ENCODE measurements around the gene CD9.

Gene CD9

GRCh38 chr12:6238875-6239274, 38.7 kb downstream of the CD9 start:
- H3K4me3 ChIP-seq (ENCODE audit: low read depth, low read length) = no peak overlapping the region
- no peaks in the 10 kb centered on the region for H3K4me1 ChIP-seq (ENCODE audit: control insufficient read depth, insufficient read depth, low read length)
- no peaks in the 10 kb centered on the region for H3K27me3 ChIP-seq (ENCODE audit: control insufficient read depth, insufficient read depth, low read length)
- no peak overlapping the region for H3K9ac ChIP-seq (ENCODE audit: low read depth, low read length)
- peaks cover 28% of the 10 kb centered on the region for H3K36me3 ChIP-seq (ENCODE audit: control insufficient read depth, insufficient read depth, low read length)
- no peaks in the 10 kb centered on the region for H3K9me3 ChIP-seq (ENCODE audit: control insufficient read depth, insufficient read depth, low read length)

GRCh38 chr12:6241495-6241894, 41.3 kb downstream of the CD9 start:
- no peak overlapping the region for H3K4me3 ChIP-seq (ENCODE audit: low read depth, low read length)
- no peaks in the 10 kb centered on the region for H3K27me3 ChIP-seq (ENCODE audit: control insufficient read depth, insufficient read depth, low read length)
- H3K4me1 ChIP-seq (ENCODE audit: control insufficient read depth, insufficient read depth, low read length) = no peaks in the 10 kb centered on the region
- peaks cover 12% of the 10 kb centered on the region for H3K36me3 ChIP-seq (ENCODE audit: control insufficient read depth, insufficient read depth, low read length)
- H3K9ac ChIP-seq (ENCODE audit: low read depth, low read length) = no peak overlapping the region
- peaks cover 5% of the 10 kb centered on the region for H3K9me3 ChIP-seq (ENCODE audit: control insufficient read depth, insufficient read depth, low read length)

- Histone ChIP-seq H3K36me3 (ENCODE audit: control insufficient read depth, insufficient read depth, low read length) (peaks cover 2% of the 10 kb centered on the region), H3K9me3 (ENCODE audit: control insufficient read depth, insufficient read depth, low read length) (no peaks in the 10 kb centered on the region), H3K27me3 (ENCODE audit: control insufficient read depth, insufficient read depth, low read length) (no peaks in the 10 kb centered on the region), H3K4me3 (ENCODE audit: low read depth, low read length) (no peak overlapping the region), H3K4me1 (ENCODE audit: control insufficient read depth, insufficient read depth, low read length) (no peaks in the 10 kb centered on the region), H3K9ac (ENCODE audit: low read depth, low read length) (no peak overlapping the region)
Observed at GRCh38 chr12:6249580-6249979, 49.4 kb downstream of the CD9 start.

GRCh38 chr12:6250343-6250742, 50.1 kb downstream of the CD9 start:
- no peaks in the 10 kb centered on the region for H3K27me3 ChIP-seq (ENCODE audit: control insufficient read depth, insufficient read depth, low read length)
- no peaks in the 10 kb centered on the region for H3K9me3 ChIP-seq (ENCODE audit: control insufficient read depth, insufficient read depth, low read length)
- H3K36me3 ChIP-seq (ENCODE audit: control insufficient read depth, insufficient read depth, low read length) = no peaks in the 10 kb centered on the region
- no peak overlapping the region for H3K4me3 ChIP-seq (ENCODE audit: low read depth, low read length)
- no peaks in the 10 kb centered on the region for H3K4me1 ChIP-seq (ENCODE audit: control insufficient read depth, insufficient read depth, low read length)
- no peak overlapping the region for H3K9ac ChIP-seq (ENCODE audit: low read depth, low read length)

- Histone ChIP-seq H3K9ac (ENCODE audit: low read depth, low read length) (no peak overlapping the region), H3K9me3 (ENCODE audit: control insufficient read depth, insufficient read depth, low read length) (no peaks in the 10 kb centered on the region), H3K4me3 (ENCODE audit: low read depth, low read length) (no peak overlapping the region), H3K27me3 (ENCODE audit: control insufficient read depth, insufficient read depth, low read length) (no peaks in the 10 kb centered on the region), H3K36me3 (ENCODE audit: control insufficient read depth, insufficient read depth, low read length) (no peaks in the 10 kb centered on the region), H3K4me1 (ENCODE audit: control insufficient read depth, insufficient read depth, low read length) (no peaks in the 10 kb centered on the region)
Observed at GRCh38 chr12:6253278-6253677, 53.1 kb downstream of the CD9 start.

GRCh38 chr12:6254491-6254890, 54.3 kb downstream of the CD9 start:
- no peak overlapping the region for H3K4me3 ChIP-seq (ENCODE audit: low read depth, low read length)
- H3K27me3 ChIP-seq (ENCODE audit: control insufficient read depth, insufficient read depth, low read length) = no peaks in the 10 kb centered on the region
- no peaks in the 10 kb centered on the region for H3K36me3 ChIP-seq (ENCODE audit: control insufficient read depth, insufficient read depth, low read length)
- H3K9ac ChIP-seq (ENCODE audit: low read depth, low read length) = no peak overlapping the region
- no peaks in the 10 kb centered on the region for H3K4me1 ChIP-seq (ENCODE audit: control insufficient read depth, insufficient read depth, low read length)
- H3K9me3 ChIP-seq (ENCODE audit: control insufficient read depth, insufficient read depth, low read length) = no peaks in the 10 kb centered on the region

- Histone ChIP-seq H3K27me3 (ENCODE audit: control insufficient read depth, insufficient read depth, low read length) (no peaks in the 10 kb centered on the region), H3K9me3 (ENCODE audit: control insufficient read depth, insufficient read depth, low read length) (no peaks in the 10 kb centered on the region), H3K9ac (ENCODE audit: low read depth, low read length) (no peak overlapping the region), H3K36me3 (ENCODE audit: control insufficient read depth, insufficient read depth, low read length) (no peaks in the 10 kb centered on the region), H3K4me3 (ENCODE audit: low read depth, low read length) (no peak overlapping the region), H3K4me1 (ENCODE audit: control insufficient read depth, insufficient read depth, low read length) (no peaks in the 10 kb centered on the region)
Observed at GRCh38 chr12:6257007-6257406, 56.8 kb downstream of the CD9 start.

- no peaks in the 10 kb centered on the region for H3K27me3 ChIP-seq (ENCODE audit: control insufficient read depth, insufficient read depth, low read length)
- H3K9ac ChIP-seq (ENCODE audit: low read depth, low read length) = no peak overlapping the region
- no peaks in the 10 kb centered on the region for H3K36me3 ChIP-seq (ENCODE audit: control insufficient read depth, insufficient read depth, low read length)
- no peaks in the 10 kb centered on the region for H3K9me3 ChIP-seq (ENCODE audit: control insufficient read depth, insufficient read depth, low read length)
- no peak overlapping the region for H3K4me3 ChIP-seq (ENCODE audit: low read depth, low read length)
- peaks cover 5% of the 10 kb centered on the region for H3K4me1 ChIP-seq (ENCODE audit: control insufficient read depth, insufficient read depth, low read length)
Observed at GRCh38 chr12:6262211-6262610, 62.0 kb downstream of the CD9 start.

- no peak overlapping the region for H3K4me3 ChIP-seq (ENCODE audit: low read depth, low read length)
- H3K36me3 ChIP-seq (ENCODE audit: control insufficient read depth, insufficient read depth, low read length) = no peaks in the 10 kb centered on the region
- peaks cover 5% of the 10 kb centered on the region for H3K4me1 ChIP-seq (ENCODE audit: control insufficient read depth, insufficient read depth, low read length)
- H3K9me3 ChIP-seq (ENCODE audit: control insufficient read depth, insufficient read depth, low read length) = no peaks in the 10 kb centered on the region
- H3K27me3 ChIP-seq (ENCODE audit: control insufficient read depth, insufficient read depth, low read length) = no peaks in the 10 kb centered on the region
- H3K9ac ChIP-seq (ENCODE audit: low read depth, low read length) = no peak overlapping the region
Observed at GRCh38 chr12:6262623-6263022, 62.4 kb downstream of the CD9 start.

- no peaks in the 10 kb centered on the region for H3K27me3 ChIP-seq (ENCODE audit: control insufficient read depth, insufficient read depth, low read length)
- no peaks in the 10 kb centered on the region for H3K9me3 ChIP-seq (ENCODE audit: control insufficient read depth, insufficient read depth, low read length)
- no peak overlapping the region for H3K9ac ChIP-seq (ENCODE audit: low read depth, low read length)
- H3K4me3 ChIP-seq (ENCODE audit: low read depth, low read length) = no peak overlapping the region
- H3K36me3 ChIP-seq (ENCODE audit: control insufficient read depth, insufficient read depth, low read length) = no peaks in the 10 kb centered on the region
- H3K4me1 ChIP-seq (ENCODE audit: control insufficient read depth, insufficient read depth, low read length) = peaks cover 11% of the 10 kb centered on the region
Observed at GRCh38 chr12:6263931-6264330, 63.7 kb downstream of the CD9 start.

GRCh38 chr12:6264402-6265037, 64.3 kb downstream of the CD9 start:
- no peaks in the 10 kb centered on the region for H3K27me3 ChIP-seq (ENCODE audit: control insufficient read depth, insufficient read depth, low read length)
- no peak overlapping the region for H3K4me3 ChIP-seq (ENCODE audit: low read depth, low read length)
- no peaks in the 10 kb centered on the region for H3K9me3 ChIP-seq (ENCODE audit: control insufficient read depth, insufficient read depth, low read length)
- H3K4me1 ChIP-seq (ENCODE audit: control insufficient read depth, insufficient read depth, low read length) = peaks cover 12% of the 10 kb centered on the region
- no peaks in the 10 kb centered on the region for H3K36me3 ChIP-seq (ENCODE audit: control insufficient read depth, insufficient read depth, low read length)
- peak overlapping the region; percentile 37 for H3K9ac ChIP-seq (ENCODE audit: low read depth, low read length)

- peaks cover 12% of the 10 kb centered on the region for H3K4me1 ChIP-seq (ENCODE audit: control insufficient read depth, insufficient read depth, low read length)
- no peaks in the 10 kb centered on the region for H3K27me3 ChIP-seq (ENCODE audit: control insufficient read depth, insufficient read depth, low read length)
- H3K9ac ChIP-seq (ENCODE audit: low read depth, low read length) = no peak overlapping the region
- H3K4me3 ChIP-seq (ENCODE audit: low read depth, low read length) = no peak overlapping the region
- H3K36me3 ChIP-seq (ENCODE audit: control insufficient read depth, insufficient read depth, low read length) = no peaks in the 10 kb centered on the region
- no peaks in the 10 kb centered on the region for H3K9me3 ChIP-seq (ENCODE audit: control insufficient read depth, insufficient read depth, low read length)
Observed at GRCh38 chr12:6265038-6265405, 64.8 kb downstream of the CD9 start.
